ENCODE measurements around the gene B4GALNT3.
"Not testable (repeated sequence)": the region's sequence is repeated elsewhere in the genome, so short reads cannot be mapped to it uniquely, and the experiment has no call there.

The B4GALNT3 gene

DNA sequence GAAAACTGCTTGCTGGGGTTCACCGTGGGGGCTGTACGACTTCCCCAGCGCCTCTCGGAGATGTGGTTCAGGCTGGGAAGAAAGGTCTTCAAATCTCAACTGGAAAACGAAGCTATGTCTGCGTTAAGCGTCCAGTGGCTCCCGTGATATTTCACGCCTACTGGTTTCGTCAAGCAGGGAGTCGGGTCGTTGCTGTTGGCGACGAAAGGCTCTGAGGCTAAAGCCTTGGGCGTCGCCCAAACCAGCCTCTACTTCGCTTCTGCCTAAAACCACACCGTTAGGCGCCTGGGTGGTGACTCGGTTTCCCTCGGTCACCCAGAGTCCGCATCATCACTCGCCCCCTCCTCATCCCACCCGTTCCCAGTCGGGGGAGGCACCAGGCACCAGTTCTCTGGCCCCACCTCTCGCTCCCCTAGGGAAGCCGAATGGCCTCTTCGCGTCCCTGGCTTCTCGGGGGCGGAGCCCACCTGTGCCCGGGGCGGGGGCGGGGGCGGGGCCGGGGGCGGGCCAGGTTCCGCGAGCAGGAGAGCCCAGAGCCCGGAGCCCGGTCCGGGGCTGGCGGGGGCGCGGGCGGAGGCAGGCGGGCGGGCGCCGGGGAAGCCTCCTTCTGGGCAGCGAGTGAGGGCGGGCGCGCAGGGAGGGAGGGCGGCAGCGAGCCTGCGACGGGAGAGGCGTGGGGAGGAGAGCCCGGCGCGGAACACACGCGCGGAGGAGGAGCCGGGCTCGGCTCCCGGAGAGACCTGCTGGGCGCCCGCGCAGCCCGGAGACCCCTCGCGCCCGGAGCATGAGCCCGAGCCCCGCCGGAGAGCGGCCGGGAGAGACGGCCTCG, at the start of gene B4GALNT3:
TSS of gene B4GALNT3 (plus strand) at position 510 of the 829 bp plus-strand sequence. CDS start 438 bp downstream, outside the sequence.
- DNase-seq: peak in 1 of 2 experiments; percentile 47

DNA sequence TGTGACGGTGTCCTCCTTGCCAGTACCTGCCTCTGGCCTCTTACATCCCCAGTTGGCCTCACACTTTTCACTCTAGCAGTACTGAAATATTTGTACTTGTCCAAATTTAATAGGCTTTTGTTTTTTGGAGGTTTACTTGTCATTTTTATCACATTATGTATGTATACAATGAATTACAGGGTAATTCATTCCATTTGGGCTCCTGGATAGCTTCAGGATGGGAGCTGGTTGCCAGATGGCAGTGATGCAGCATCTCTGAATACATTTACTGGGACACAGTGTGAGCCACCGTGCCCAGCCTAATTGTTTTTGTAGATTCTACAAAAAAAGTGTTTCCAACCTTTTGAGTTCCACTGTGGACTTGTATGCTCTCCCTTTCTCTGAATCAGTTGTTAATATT, 44.9 kb upstream of the B4GALNT3 start:
- DNase-seq: no peak

- DNase-seq: no peak
Observed at GRCh38 chr12:418432-418831, 41.3 kb upstream of the B4GALNT3 start.

DNA sequence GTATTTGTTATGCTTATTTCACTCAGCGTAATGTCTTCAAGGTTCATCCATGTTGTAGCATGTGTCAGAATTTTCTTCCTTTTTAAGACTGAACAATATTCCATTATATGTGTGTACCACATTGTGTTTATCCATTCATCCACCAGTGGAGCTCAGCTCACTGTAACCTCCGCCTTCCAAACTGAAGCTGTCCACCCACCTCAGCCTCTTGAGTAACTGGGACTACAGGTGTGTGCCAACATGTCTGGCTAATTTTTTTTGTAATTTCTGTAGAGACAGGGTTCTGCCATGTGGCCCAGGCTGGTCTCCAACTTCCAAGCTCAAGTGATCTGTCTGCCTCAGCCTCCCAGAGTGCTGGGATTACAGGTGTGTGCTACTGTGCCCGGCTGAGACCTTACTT, 37.2 kb upstream of the B4GALNT3 start:
- DNase-seq: no peak

GRCh38 chr12:435737-436136, 24.0 kb upstream of the B4GALNT3 start:
- not testable (repeated sequence) for DNase-seq

- peak in 1 of 2 experiments; percentile 43 for DNase-seq
Observed at GRCh38 chr12:442235-442884, 17.4 kb upstream of the B4GALNT3 start.

- no peak for DNase-seq
Observed at GRCh38 chr12:447141-447540, 12.6 kb upstream of the B4GALNT3 start.

DNA sequence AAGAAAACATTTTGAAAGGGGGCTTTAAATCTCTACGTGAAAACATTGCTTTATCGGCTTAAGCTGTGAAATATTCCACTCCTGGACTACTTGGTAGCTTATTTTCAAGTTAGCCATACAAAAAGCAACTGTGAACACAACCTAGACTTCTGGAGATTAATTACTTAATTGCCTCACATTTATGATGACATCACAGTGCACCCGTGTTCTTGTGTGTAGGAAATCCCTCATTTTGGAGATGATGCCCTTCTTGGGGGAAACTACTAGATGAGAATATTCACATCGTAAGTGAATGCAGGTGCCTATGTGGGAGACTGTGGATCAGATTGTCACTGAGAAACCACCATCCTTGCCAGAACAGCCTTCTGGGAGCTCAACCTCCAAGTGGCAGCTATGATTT, 10.5 kb upstream of the B4GALNT3 start:
- DNase-seq: no peak

GRCh38 chr12:450438-450837, 9.3 kb upstream of the B4GALNT3 start:
- no peak for DNase-seq

- no peak for DNase-seq
Observed at GRCh38 chr12:452667-453210, 7.0 kb upstream of the B4GALNT3 start.

GRCh38 chr12:454833-455232, 4.9 kb upstream of the B4GALNT3 start:
- no peak for DNase-seq

- DNase-seq: no peak
Observed at GRCh38 chr12:455821-456220, 3.9 kb upstream of the B4GALNT3 start.

GRCh38 chr12:457676-458075, 2.1 kb upstream of the B4GALNT3 start:
- DNase-seq: no peak

- no peak for DNase-seq
Observed at GRCh38 chr12:459050-459429, 699 bp upstream of the B4GALNT3 start.

GRCh38 chr12:460261-461230, 807 bp downstream of the B4GALNT3 start:
- DNase-seq: no peak

- DNase-seq: no peak
Observed at GRCh38 chr12:461425-461824, 1.7 kb downstream of the B4GALNT3 start.

DNA sequence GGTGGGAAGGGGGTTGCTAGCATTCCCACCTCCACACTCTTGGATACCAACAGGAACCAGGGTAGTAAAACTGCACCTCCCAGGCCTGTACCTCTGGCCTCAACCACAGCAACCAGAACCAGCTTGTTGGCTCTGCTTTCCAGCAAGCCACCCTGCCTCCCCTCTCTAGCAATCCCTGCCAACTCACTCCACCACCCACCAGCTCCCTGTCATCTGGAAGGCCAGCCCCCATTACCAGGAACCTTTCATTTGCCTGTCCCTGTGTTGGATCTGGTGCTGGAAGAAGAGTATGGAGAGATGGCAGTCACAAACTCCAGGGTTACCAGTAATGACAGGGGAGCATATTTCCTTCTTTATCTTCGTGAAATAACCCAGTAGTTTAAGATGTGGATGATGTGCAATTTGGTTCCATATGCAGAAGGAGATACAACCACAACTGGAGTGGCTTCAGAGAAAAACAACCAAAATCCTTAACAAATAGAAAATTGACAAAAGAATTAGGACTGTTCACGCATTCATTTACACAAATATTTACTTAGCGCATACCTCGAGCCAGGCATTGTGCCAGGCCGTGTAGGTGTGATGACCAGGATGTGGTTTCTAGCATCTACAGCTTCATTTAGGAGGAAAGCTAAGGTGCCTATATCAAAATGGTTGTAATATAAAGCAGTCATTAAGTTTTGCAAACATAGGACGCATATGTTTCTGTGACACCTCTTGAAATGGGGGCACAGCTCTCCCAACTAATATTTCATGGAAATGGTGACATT, 3.4 kb downstream of the B4GALNT3 start:
- no peak for DNase-seq

- DNase-seq: no peak
Observed at GRCh38 chr12:464484-465267, 4.9 kb downstream of the B4GALNT3 start.

GRCh38 chr12:466039-466438, 6.3 kb downstream of the B4GALNT3 start:
- DNase-seq: no peak

DNA sequence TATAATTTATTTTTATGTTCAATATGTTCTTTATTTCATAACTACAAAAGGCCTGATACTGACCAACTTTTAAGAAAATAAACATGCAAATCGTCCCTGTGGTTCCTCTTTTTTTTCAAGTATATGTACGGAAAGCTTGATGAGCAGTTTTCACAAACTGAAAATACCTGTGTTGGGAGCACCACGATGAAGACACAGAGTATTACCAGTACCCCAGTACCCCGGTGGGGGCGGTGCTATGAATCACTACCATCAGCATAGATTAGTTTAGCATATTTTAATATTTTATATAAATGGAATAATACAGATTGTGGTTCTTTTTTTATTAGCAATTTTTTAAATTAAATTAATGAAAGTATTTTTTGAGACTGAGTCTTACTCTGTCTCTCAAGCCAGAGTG, 7.0 kb downstream of the B4GALNT3 start:
- DNase-seq: no peak

GRCh38 chr12:467591-467990, 7.9 kb downstream of the B4GALNT3 start:
- no peak for DNase-seq

All from SW 1271 (cell line).